GM21786 (cell line): ENCODE results near the gene DYRK1B.

Source experiments
- ATAC-seq: cut with Tn5 transposase; IDR thresholded peaks from one replicate; pipeline ENCODE4 v1.9.1; 2021; ENCODE audit not compliant: unreplicated experiment

DYRK1B gene

DNA sequence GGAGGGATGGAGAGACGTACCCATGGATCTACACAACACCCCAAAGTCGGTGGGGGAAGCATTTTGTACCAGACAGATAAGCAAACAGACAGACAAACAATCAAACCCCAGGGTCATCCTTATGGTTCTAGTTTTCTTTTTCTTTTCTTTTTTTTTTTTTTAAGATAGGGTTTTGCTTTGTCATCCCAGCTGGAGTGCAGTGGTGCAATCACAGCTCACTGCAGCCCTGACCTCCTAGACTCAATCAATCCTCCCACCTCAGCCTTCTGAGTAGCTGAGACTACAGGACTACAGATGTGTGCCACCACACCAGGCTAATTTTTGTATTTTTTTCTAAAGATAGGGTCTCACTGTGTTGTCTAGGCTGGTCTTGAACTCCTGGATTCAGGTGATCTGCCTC lies 30.2 kb upstream of the DYRK1B start:
- no peak for ATAC-seq

DNA sequence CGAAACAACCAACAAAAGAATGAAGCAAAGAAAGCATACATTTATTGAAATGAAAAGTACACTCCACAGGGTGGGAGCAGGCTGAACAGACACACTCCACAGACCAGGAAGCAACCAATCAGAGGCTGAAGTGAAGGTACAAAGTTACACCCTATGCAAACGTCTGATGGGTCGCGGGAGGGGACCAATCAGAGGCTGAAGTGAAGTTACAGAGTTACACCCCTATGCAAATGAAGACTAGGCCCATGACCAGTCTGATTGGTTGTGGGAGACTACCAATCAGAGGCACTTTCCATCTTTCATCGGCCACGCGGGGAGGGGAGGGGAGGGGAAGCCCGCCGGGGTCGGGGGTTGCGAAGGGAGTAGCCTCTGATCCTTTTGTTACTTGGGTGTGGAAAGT lies 24.6 kb upstream of the DYRK1B start:
- ATAC-seq, result no peak

DNA sequence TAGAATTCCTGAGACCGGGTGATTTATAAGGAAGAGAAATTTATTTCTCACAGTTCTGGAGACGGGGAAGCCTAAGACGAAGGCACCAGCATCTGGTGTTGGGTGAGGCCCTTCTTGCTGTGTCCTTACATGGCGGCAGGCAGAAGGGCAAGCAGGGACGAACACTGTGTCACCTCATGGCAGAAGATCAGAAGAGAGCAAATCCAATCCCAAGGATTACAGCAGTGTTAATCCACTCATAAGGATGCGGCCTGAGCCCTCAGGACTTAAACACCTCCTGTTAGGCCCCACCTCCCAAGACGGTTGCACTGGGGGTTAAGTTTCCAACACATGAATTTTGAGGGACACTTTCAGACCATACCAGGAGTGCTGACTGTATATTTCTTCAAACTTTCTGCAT lies 18.9 kb upstream of the DYRK1B start:
- no peak for ATAC-seq

DNA sequence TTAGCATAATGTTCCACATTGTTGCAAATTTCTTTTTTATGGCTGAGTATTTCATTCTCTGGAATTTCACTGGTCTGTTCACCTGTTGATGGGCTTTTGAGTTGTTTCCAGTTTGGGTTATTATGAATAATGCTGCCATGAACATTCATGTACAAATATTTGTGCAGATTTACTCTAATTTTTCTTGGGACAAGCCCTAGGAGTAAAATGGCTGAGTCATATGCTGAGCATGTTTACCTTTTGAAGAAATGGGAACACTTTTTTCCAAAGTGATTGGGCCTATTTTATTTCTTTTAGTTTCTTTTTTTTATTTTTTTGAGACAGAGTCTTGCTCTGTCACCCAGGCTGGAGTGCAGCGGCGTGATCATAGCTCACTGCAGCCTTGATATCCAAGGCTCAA lies 16.9 kb upstream of the DYRK1B start:
- no peak for ATAC-seq

DNA sequence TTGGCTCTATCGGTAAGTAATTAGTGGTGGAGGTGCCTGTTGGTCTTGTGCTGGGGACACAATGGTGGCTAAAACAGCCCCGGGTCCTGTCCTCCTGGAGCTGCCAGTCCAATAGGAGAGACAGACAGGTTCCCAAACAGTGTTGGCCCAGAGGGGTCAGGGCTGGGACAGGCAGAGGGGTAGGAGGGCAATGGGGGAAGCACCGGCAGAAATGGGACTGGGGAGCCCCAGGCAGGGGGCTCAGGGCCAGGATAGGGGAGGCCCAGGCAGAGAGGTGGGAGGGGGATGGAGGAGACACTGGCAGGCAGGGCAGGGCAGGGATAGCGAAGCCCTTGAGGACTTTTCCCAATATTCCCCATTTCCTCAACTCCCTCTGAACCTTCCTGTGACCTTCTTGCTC lies 14.4 kb upstream of the DYRK1B start:
- ATAC-seq, result no peak

DNA sequence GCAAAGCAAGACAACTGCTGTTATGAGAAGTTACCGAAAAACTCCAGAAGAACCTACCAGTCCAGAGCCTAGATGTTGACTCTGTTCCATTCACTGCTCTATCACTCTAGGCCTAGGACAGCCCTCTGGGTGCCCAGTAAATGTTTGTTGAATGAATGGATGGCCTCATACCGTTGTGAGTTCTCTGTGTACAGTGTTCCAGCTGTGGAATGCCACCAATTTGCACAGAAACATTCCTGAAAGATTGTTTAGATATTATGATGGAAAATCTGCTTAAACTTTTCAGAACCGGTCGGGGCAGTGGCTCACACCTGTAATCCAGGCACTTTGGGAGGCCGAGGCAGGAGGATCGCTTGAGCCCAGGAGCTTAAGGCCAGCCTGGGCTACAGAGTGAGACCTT lies 13.6 kb upstream of the DYRK1B start:
- no peak for ATAC-seq

DNA sequence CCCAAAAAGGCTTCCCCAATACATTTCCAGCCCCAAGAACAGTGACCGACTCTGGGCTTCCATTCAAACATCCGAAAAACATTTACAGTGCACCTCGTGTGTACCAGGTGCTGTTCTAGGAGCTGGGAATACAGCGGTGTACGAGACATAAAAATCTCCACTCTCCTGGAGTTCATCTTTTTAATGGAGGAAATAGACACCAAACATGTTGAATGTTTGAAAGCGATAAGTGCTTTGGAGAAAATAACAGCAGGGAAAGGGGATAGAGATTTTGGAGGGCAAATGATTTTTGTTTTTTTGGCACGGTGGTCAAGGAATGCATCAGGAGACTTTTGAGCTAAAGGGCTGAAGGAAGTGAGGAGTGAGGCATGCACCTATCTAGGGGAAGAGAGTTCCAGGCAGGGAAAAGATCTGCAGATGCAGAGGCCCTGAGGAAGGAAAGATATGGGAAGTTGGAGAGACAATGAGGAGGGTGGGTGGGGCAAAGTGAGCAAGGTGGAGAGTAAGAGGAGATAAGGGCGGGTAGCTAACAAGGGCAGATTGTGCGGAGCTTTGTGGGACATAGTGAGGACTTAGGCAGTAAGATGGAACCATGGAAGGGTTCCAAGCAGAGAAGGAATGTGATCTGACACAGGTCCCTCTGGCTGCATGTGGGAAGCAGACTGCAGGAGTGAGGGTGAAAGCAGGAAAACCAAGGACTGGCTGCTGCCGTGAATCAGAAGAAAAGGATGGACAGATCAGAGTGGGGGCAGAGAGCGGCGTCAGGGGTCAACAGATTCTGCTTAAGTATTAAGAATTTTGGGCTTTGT lies 12.9 kb upstream of the DYRK1B start:
- ATAC-seq, result no peak

DNA sequence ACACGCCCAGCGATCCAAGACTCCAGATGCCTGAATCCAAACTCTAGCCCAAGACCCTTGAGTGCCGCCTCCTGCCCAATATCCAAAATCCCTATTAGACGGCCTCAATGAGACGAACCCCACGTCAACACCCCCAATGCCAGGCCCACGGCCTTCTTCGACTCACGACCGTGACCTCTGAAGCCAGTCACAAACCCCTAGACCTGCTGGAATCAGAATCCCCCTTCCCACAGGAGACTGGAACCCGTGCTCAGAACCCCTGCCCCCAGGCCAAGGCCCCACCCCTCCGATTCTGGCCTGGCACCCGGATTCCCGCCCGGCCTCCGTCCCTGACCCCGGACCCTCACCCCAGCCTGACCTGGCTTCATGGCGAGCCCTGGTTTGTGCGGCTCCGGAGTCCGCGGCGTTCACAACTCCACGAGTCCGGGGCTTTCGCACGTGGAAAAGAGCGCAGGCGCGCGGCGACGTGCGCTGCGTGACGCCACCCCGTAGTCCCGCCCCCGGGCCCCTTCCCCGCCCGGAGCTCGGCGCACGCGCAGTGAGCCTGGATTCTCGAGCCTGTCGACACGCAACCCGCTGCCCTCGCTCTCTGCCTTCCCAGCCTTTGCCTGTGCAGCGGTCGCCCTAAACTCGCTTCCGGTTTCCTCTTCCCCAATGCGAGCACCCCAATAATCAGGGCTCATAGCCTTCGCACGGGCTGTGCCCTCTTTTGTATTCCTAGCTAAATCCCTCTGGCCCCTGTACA lies 12.1 kb upstream of the DYRK1B start, which contains the start of gene FBL:
TSS of gene FBL (minus strand) at position 447 of the 745 bp plus-strand sequence. CDS start at position 368, 79 bp downstream.
- peak; percentile 74 for ATAC-seq

DNA sequence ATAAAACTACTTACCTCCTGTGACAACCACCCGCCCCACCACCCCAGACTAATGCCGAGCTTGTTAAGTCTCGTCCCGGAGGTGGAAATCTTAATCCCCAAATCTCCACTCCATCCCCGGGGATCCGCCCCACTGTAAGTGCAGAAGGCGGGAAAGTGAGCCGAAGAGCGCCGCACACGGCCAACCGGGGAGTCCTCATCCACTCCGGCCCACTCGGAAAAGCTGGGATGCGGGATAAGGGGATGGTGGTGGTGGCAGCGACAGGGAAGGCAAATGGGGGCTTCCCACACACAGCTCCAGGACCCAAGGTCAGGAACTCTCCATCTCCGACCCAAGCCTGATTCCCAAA lies 11.6 kb upstream of the DYRK1B start:
- ATAC-seq, result no peak

DNA sequence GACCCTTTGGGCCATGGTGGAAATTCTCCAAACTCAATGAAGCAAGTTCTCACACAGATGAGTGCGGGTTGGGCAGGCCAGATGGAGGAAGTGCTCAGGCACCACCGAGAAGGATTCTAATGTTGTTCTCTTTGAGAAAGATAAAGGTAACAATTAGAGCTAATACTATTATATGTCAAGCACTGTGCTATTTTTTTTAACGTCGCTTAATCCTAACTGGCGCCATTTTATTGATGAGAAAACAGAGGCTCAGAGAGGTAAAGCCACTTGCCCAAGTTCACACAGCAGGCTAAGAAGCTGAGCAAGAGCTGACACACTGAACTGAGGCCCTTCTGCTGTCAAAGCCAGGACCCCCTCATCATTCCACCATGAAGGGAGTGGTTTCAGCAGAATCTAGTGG lies 11.2 kb upstream of the DYRK1B start:
- no peak for ATAC-seq

DNA sequence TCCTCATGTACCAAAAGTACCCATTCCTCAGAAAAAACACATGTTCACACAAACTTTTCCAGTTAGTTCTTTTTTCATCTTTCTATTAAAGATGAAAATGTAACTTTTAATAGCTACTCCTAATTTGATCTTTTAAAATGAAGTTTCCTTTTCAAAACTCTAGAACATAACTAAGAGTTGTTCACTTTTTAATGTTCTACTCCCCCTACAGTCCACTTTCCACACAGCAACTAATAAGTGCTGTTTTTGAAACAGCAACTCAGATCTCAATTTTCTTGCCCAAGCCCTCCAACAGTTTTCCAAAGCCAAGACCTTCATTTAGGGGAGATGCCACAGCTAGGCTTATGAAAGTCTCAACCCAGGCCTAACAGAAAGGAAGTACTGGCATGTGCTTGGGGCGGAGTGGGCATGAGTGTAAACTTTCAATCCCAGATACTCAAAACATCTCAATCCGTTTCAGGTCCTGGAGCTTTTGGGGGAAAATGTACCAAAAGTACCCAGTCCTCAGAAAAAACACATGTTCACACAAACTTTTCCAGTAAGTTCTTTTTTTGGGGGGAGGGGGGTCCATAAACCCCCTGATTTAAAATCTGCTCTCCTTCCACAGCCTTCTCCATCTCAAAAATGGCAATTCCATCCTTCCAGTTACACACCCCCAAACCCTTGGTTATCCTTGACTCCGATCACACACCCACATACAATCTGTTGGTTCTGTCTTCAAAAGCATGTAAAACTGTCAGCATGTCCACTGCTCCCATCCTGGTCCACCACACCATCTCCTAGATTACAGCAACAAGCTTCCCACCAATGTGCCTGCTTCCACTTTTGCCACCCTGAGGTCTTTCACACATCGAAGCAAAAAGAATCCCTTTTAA lies 10.2 kb upstream of the DYRK1B start:
- ATAC-seq, result no peak

DNA sequence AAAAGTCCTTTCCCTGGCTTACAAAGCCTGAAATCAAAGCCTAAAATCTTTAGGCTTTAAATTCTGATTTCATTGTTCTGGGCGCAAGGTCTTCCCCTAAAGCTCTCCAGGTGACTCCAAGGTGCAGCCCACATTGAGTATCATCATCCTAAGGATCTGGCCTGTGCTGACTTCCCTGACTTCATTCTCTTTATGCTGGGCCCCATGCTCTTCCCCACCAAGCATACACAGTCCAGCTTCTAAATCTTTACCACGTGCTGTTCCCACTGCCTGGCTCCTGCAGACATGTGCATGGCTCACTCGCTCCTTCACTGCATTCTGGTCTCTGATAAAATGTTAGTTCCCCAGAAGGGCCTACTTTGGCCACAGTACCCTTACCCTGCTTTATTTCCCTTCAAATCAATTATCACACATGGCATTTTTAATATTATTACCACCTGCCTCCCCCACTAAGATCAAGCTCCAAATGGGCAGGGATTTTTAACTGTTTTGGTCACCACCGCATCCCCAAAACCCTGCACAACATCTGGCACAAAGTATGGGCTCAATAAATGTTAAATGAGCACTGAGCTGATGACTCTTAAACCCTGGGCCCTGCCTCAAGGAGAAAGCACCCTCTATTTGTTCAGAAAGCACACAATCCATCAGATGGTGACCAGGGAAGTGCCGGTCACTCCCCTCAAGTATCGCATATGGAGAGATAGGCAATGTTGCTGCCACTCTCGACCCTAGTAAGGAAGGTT lies 8.9 kb upstream of the DYRK1B start:
- ATAC-seq, result no peak

DNA sequence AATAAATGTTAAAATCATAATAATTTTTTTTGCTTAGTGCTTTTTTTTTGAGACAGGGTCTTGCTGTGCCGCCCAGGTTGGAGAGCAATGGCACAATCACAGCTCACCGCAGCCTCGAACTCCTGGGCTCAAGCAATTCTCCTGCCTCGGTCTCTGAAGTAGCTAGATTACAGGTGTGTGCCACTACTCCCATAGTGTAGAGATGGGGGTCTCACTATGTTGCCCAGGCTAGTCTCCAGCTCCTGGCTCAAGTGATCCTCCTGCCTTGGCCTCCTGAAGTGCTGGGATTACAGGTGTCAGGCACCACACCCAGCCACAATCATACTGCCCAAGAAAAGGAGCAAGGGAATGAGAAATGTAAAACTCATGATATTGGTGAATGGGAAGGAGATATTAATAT lies 7.1 kb upstream of the DYRK1B start:
- ATAC-seq, result no peak

DNA sequence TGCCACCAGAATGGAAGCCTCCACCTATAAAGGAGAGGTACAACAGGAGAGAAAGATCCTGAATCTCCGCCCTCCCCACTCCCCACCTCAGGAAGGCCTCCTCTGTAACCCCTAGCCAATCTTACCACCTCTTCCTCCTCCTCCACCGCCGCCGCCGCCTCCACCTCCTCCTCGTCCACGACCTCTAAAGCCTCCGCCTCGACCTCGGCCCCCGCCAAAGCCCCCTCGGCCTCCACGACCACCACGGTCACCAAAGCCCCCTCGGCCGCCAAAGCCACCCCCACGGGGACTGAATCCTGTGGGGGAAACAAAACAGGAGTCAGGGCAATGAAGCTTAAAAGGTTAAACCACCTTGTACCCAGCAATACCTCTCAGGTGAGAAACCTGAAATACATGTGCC lies 6.5 kb upstream of the DYRK1B start:
- ATAC-seq, result no peak

DNA sequence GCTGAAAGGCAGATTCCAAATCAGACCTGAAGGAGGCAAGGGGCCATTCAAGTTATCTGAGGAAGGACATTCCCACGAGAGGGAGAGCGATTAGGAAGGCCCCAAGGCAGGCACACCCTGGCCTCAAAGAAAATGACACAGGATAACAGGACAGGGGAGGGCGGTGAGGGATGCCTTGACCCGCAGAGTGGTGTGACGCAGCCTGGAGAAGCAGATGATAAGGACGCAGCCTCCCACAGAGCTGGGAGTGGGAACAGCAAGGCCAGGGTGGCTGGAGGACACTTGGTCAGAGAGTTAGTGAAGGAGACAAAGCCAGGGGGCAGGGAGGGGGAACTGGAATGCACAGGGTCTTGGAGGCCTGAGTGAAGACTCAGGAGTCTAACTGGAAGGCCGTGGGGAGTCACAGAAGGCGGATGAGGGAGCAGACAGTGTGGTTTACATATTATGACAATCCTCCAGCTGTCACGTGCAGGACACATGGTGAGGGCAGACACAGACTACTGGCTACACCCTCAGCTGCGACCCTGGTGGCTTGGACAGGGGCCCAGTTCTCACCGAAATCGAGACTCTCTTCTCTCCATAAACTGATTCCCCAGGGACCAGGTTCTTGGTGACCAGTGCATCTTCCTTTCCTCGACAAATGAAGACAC lies 5.8 kb upstream of the DYRK1B start:
- ATAC-seq, result no peak

DNA sequence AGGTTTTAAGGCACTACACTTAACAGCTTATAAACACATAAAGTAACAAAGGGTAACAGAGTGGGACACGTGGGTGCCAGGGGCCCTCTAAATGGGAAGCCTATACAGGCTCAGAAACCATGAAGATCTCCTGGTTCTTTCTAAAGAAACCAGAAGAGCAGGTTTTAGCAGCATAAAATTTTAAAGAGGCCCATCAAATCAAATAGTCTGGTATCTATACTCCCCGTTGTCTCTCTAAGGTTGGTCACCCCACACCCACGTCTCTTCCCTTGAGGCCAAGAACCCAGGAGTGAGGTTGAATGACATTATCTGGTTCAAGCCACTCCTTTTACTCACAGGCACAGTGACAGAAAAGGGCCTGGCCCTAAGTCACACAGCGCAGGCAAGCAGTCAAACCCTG lies 4.6 kb upstream of the DYRK1B start:
- ATAC-seq, result no peak

DNA sequence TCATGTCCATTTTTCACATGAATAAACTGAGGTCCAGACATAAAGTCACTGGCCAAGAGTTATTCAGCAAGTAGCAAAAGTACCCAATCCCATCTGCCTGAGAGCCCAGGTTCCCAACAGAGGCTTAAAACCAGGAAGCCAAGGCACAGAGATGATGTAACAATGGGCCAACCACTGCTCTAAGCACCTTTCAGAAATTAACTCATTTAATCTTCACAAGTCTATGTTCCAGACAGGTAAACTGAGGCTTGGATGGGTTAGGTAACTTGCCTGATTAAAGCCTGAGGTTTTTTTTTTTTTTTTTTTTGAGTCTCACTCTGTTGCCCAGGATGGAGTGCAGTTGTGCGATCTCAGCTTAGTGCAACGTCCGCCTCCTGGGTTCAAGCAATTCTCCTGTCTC lies 4.0 kb upstream of the DYRK1B start:
- ATAC-seq, result no peak

DNA sequence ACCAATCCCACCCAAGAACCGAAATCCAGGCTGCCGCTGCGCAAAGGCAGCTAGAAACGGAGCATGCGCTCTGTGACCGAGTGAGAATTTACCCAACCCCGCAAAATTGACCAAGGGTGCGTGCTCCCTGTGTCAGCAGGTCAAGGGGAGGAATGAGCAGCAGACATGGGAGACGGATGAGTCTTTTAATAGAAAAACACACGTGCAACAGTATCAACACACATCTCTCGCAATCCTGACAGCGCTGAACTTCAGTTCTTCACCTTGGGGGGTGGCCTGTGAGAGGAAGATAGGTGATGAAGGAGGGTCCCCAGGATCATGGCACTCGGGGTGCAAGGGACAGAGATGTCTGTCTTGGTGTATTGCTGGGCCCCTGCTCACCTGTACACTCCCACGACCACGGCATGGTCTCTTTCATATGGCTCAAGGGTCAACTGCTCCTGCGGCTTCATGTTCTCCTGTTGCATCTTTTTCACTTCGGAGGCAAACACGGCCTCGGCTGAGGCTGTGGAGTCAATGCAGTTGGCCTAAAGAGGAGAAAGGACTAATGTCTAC lies 402 bp upstream of the DYRK1B start:
- ATAC-seq, result no peak

DNA sequence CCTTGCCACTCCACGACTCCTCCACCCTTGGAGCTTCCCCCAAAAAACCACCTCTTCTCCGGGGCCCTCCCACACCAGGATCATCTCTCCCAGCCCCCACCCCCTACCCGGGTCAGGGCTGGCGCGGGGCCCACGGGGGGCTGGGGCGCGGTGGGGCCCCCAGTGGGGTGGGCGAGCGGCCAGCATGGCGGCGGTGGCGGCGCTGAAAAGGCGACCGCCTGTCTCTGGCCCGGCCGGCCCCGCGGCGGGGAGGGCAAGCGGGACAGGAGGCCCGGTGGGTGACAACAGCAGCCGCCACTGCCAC lies 850 bp downstream of the DYRK1B start:
- no peak for ATAC-seq

DNA sequence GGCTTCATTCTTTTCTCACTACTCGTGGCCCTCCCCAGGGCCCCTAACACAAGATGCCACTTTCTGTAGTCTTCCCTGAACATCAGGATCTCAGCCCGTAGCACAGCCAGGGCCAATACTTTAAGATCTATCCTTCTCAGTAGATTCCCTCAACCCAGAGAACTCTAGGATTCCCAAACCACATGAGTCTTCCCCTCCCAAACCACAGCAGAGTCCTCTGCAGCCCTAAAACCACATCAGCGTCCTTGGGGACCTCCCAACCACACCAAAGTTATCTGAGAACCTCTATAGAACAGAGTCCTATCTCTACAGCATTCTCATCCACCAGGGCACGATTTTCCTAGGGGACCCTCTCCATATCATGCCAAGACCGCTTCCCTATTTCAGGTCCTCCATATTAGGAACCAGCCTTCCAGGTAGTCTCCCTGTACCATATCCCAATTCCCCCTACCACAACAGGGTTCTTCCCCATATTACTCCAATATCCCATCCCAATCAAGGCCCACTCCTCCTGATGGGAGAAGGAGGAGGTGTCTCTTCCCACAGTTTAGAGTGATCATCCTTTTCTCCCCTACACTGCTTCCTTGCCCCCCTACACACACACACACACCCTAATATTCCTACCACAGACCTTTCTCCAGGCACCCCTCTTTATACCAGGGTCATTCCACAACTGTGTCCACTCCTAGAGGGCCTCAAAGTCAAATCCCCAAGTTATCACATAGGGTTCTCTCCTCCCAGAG lies 1.4 kb downstream of the DYRK1B start:
- ATAC-seq, result no peak
